NCI-H82 treated with DMSO at 0.1 percent for 48 hours (cell line): ENCODE data around the gene LAMB2.

Experiments
- DNase-seq: peaks from one replicate; lab custom pipeline; 2025; ENCODE audit not compliant: unreplicated experiment; lab: John Stamatoyannopoulos, UW

Gene LAMB2

GRCh38 chr3:49161808-49162530 is 29.1 kb upstream of the LAMB2 start:
- no peak for DNase-seq

- DNase-seq, result no peak
Measured at GRCh38 chr3:49161197-49161596, 28.3 kb upstream of the LAMB2 start.

DNA sequence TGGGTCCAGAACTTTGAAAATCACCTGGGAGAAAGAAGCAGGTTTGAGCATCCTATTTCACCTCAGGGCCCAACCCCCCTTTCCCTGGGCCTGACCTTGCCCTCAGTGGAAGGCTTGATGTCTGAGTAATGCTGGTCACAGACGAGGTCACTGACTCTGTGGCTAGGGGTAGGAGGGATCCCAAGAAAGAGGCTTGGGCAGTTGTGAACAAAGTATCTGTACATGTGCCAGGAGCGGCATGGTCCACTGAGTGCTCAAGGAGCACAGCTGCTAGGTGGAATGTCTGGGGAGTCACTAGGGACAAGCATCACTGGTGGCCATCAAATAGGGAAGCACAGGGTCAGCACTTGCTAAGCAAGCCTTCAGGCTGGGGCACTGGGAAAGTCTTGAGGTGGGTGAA is 25.9 kb upstream of the LAMB2 start:
- no peak for DNase-seq

- DNase-seq, result peak; percentile 1
Measured at GRCh38 chr3:49158103-49158709, 25.4 kb upstream of the LAMB2 start.

DNA sequence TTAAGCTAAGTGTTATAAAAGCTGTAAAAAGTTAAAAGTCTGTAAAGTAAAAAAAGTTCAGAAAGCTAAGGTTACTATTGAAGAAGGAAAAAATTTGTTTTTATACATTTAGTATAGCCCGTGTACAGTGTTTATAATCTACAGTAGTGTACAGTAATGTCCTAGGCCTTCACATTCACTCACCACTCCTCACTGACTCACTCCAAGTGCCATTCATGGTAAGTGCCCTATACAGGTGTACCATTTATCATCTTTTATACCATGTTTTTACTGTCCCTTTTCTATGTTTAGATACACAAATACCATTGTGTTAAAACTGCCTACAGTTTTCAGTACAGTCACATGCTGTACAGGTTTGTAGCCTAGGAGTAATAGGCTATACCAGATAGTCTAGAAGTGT is 24.4 kb upstream of the LAMB2 start:
- no peak for DNase-seq

DNA sequence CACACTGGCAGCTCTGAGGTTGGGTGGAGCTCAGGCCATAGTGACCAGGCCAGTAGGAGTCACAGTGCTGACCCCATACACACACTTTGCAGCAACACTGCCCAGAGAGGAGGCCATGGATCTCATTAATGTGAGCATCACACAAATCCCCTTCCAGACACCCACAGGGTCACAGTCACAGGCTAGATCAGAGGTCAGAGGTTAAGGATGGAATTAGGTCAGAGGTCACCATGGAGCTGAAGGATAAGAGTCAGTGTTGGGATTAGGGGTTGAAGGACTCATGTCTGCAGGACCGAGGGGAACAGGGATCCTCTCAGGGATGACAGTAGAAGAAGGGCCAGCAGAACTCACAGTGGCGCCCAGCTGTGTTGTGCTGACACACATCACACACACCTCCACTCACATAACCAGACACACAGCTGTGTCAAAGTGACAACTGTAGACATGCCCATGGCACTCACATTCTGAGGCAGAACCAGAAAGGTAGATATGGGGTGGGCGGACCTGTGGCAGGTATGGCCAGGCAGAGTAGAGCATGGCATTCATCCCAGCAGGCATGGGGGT is 20.6 kb upstream of the LAMB2 start:
- no peak for DNase-seq

DNA sequence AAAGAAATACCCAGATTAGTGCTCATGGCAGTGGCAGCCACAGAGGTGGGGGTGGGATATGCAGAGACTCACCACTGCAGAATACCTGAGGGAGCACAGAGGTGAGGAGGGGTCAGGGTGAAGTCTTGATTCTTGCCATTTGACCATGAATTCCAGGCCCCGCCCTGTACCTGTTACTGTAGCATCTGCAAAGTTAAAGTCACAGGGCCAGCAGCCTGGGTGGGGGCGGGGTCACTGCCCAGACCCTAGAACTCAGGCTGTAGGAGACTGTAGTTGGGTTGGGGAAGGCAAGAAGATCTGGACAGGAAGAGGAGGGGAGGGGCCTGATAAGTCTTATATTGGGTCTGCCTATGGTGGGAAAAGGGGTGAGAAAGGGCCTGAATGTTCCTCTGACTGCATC is 18.8 kb upstream of the LAMB2 start:
- DNase-seq, result no peak

DNA sequence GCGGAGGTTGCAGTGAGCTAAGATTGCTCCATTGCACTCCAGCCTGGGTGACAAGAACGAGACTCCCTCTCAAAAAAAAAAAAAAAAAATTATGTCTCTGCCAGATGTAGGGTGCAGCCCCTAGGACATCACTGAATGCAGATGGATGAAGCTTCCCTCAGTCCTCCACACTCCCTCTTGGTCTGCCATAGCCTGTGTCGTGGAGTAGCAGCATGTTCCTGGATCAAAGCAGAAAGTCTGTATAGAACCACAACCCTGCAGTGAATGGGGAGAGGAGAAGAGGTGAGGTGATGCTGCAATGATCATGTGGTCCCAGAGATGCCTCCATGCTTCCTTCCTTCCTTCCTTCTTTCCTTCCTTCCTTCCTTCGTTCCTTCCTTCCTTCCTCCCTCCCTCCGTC is 15.3 kb upstream of the LAMB2 start:
- no peak for DNase-seq

GRCh38 chr3:49140080-49140479 is 7.2 kb upstream of the LAMB2 start:
- no peak for DNase-seq

- DNase-seq, result no peak
Measured at GRCh38 chr3:49135499-49135898, 2.6 kb upstream of the LAMB2 start.

- no peak for DNase-seq
Measured at GRCh38 chr3:49134471-49135265, 1.8 kb upstream of the LAMB2 start.

GRCh38 chr3:49133226-49133951 is 539 bp upstream of the LAMB2 start:
- peak; percentile 44 for DNase-seq

DNA sequence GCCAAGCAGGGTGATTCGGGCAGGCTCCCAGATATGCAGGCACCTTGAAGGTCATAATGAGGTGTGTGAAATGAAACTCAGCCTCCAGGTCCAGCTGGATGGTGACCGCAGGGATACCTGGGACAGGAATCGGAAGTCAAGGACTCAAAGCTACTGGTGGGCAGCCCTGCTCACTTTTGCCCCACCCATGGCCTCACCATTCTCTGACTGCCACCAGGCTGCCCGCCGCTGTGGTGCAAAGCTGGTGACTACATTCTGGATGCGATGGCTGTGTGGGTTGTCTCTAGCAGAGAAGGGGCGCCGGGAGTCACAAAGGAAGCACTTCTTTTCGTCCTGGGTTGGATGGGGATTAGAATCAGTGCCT is 795 bp downstream of the LAMB2 start:
- no peak for DNase-seq

DNA sequence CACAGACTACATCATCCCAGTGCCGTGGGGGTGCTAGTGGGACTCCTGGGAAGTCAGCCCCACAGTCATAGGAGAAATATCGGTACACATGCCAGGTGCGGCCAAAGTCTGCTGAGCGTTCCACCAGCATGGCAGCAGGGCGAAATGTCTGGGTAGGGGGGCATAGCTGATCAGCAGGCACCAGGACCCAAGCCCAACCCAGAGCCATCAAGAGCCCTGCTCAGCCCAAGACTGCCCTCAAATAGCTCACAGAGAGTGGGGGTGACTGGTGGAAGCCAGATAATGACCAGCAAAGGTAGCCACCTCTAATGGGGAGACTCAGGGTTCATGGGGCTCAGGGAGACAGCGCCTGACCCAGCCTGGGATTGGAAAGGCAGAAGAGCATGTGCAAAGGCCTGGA is 1.3 kb downstream of the LAMB2 start:
- DNase-seq, result no peak

DNA sequence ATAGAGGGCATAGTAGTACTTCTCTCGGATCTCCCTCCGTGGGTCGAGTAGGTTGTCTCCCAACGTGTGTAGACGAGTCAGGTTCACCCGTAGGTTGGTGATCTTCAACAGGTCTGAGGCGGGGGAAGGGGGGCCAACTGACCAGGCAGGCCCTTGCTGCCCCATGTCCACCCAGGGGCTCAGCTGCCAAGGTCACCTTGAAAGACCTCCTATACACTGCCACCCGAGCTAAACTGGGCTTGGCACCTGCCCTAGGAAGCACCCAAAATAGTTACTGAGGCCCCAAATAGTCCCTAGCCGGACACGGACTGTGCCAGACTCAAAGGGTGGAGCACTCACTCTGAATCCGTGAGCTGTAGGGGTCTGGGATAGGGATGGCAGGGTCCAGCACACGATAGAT is 1.8 kb downstream of the LAMB2 start:
- no peak for DNase-seq

- peak; percentile 1 for DNase-seq
Measured at GRCh38 chr3:49124991-49125670, 7.7 kb downstream of the LAMB2 start.

DNA sequence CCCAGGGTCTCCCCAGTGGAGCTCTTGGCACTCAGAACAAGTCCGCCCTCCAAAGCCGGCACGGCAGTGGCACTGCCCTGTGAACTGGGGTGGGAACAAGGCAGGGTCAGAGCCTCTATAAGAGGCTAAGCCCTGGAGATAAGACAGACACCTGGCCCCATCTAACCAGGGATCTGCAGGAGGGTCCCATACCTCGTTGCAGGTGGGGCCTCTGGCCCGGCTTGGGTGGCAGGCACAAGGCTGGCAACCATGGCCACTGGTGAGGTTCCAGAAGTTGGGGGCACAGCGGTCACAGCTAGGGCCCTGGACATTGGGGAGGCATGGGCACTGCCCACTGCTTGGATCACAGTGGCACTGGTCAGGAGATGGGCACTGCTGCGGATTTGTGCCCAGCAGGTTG is 8.6 kb downstream of the LAMB2 start:
- no peak for DNase-seq

DNA sequence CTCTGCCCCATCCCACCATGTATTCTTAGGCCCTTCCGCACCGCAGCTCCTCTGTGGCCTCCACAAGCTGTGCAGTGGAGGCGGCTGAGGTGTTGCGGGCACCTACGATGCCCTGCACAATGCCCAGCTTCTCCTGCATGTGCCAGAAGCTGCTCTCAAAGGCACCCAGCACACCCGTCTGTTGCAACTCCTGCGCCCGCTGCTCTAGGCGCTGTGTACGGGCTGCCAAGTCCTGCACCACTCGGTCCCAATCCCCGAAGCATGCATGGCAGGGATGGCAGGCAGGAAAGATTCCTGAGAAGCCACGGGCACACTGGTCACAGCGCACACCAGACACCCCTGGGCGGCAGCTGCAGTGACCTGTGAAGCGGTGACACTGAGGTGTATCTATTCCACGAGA is 9.2 kb downstream of the LAMB2 start:
- no peak for DNase-seq

DNA sequence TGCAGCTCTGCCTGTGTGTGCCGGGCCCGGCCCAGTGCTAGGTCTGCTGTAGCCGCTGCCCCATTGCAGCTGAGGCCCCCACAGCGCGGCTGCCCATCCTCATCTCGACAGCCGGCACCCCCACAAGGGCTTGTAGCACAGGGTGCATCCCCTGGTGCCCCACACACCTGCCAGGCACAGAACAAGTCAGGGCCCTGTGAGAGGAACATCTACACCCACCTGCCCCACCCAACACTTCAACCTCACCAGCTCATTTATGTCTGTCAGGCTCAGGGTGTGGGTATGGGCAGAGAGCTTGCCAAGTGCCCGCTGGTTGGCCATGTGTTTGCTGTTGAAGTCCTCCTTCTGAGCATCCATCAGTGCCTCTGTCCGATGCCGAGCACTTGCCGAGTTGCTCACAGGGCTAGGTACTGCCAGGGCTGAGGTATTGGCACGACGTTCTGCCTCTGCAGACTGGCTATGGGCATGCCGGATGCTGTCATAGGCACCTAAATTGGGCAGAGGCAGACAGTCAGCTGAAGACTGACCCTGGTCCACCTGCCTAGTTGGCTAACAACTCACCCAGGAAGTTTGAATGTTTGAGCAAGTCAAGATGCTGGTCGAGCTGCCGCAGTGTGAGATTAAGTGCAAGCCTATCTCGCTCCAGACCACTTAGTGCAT is 9.8 kb downstream of the LAMB2 start:
- no peak for DNase-seq

GRCh38 chr3:49122451-49122850 is 10.4 kb downstream of the LAMB2 start:
- no peak for DNase-seq
